Kidney glomerular epithelial cell (primary cell): ENCODE results near the gene ZNF182.
A peak's percentile ranks its signal among the peaks of the same experiment; 100 is the strongest.
"Not testable (repeated sequence)": the region's sequence is repeated elsewhere in the genome, so short reads cannot be mapped to it uniquely, and the experiment has no call there.

ENCODE experiments used
- DNase-seq: peaks from one replicate; lab custom pipeline; 2025; lab: John Stamatoyannopoulos, UW

The ZNF182 gene

DNA sequence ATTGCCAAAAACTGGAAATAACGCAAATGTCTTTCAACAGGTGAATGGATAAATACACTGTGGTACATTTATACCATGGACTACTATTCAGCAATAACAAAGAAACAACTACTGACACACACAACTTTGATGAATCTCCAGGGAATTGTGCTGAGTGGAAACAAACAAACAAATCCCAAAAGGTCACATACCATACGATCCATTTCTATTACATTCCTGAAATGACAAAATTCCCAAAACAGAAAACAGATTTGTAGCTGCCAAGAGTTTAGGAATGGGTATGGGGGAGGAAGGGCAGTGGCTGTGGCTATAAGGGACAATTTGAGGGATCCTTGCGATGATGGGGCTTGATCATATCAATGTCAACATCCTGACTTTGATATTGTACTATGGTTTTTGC lies 2.5 kb downstream of the ZNF182 start:
- no peak for DNase-seq

DNA sequence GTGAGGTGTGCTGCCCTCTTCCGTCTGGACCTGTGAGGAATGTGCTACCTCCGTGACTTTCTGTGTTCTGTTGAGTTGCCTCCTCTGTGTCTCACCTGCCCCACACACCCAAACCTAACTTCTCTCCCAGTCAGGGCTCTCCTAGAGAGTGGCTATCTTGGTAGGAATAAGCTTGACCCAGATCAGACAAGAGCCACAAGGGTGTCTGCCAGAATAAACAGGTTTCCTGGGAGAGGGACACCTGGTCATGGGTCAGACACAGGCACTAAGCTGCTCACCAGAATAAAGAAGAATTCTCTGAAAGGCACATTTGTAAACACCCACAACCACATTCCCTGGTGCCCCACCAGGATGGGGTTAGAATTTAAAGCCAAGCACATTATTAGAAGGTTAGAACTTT lies 11.1 kb downstream of the ZNF182 start:
- no peak for DNase-seq

DNA sequence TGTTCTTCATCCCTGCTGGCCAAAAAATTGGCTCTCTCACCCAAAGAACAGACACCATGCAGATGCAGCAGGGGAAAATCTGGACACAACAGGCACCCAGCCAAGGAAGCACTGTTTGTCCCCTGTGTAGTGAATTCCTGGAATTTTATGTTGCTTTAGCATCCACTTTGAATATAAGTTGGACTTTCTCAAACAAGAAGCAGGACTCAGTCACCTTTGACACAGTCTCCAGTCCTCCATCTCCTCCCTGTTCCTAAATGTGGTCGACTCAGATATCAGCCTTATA lies 11.8 kb downstream of the ZNF182 start:
- DNase-seq, result no peak

DNA sequence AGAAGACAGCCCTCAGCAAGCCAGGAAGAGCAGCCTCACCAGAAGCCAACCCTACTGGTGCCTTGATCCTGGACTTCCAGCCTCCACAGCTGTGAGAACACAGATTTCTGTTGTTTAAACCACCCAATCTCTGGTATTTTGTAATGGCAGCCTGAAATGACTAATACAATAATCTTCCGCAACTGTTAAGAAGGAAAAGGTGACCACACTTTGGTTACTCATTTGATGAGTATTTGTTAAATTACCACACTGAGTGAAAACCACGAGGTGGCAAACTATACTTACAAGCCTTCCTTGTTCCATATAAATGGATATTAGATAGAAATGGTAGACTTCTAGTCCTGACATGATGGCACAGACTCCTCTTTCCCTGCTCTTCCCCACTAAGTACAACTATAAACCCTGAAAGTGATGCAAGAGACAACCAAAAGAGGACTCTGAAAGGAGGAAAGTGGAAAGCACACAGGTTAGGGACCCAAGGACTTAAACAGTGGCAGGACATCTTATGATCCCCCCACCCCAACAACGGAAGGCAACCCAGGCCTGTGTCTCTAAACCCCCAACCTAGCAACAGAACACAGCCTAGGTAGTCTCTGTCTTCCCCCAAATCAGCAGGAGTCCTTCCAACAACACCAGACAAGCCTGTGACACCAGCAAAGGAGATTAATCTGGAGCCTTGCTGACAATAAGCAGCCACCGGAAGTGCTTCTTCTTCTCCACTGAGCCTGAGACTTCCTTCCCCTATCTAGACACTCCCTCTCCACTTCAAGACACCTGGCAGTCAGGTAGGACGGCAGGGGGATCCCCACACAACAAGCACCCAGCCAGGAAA lies 12.3 kb downstream of the ZNF182 start:
- peak; percentile 23 for DNase-seq

DNA sequence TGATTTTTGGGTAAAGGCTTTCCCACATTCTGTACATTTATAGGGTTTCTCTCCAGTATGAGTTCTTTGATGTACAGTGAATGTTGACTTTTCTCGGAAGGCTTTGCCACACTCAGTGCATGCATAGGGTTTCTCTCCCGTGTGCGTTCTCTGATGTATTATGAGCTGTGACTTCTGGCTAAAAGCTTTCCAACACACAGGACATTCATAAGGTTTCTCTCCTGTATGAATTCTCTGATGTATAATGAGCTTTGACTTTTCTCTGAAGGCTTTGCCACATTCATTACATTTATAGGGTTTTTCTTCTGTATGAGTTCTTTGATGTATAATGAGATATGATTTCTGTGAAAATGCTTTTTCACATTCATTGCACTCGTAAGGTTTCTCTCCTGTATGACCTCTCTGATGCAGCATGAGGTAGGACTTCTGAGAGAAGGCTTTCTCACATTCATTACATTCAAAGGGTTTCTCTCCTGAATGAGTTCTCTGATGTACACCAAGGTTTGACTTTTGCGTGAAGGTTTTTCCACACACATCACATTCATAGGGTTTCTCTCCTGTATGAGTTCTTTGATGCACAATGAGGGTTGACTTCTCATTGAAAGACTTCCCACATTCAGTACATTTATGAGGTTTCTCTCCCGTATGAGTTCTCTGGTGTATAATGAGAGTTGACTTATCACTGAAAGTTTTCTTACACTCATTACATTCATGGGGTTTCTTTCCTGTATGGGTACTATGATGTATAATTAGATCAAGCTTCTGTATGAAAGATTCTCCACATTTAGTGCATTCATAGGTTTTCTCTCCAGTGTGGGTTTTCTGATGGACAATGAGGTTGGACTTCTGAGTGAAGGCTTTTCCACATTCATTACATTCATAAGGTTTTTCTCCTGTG lies 27.3 kb downstream of the ZNF182 start:
- DNase-seq, result no peak

DNA sequence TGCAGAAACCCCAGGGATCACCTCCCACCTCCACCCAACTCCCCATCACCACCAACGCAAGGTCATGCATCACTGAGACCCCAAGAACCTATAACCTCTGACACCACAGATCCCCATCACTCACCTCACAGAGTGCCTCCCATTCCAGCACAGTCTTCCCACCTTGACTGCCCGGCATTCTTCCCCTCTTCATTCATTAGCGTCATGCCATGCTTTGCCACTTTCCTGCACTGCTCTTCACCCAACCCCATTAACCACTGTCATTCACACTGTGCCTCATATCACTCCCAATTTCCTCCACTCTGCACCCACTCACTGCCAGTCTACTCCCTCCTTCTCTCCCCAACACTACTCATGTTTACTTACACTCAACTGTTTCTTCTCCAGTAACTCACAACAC lies 30.6 kb downstream of the ZNF182 start:
- DNase-seq, result no peak

DNA sequence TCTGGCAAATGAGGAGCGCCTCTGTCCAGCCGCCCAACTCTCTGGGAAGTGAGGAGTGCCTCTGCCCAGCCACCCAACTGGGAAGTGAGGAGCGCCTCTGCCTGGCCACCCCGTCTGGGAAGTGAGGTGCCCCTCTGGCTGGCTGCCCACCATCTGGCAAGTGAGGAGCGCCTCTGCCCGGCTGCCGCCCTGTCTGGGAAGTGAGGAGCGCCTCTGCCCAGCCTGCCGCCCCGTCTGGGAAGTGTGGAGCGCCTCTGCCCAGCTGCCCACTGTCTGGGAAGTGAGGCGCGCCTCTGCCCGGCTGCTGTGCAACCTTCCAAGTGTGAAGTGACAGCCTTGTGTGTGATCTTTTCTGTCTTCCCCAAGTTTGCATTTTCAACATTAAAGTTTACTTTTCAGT lies 38.3 kb downstream of the ZNF182 start:
- not testable (repeated sequence) for DNase-seq

DNA sequence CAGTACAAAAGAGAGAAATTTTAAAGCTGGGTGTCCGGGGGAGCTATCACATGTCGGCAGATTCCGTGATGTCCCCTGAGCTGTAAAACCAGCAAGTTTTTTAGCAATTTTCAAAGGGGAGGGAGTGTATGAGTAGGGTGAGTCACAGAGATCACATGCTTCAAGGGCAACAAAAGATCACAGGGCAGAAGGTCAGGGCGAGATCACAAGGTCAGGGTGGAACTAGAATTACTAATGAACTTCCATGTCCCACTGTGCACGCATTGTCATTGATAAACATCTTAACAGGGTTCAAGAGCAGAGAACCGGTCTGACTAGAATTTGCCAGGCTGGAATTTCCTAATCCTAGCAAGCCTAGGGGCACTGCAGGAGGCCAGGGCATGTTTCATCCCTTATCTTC lies 42.0 kb downstream of the ZNF182 start:
- DNase-seq, result not testable (repeated sequence)

DNA sequence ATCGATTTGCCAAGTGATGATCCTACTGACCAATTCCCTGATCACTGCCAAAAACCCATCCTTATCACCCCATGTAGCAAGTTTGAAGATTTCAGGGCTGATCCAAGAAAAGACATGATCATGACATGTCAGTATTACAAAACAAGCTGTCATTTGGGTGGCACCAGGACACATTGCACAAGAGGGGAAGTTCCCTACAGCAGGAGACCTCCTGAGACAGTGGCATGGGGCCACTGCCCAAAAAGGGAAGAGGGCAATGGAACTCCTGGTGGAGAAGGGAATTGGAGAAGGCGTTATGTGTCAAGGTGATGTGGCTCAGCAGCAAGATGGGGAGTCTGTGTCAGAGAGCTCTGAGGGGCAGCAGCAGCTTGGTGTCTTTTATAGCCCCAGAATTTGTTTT lies 43.4 kb downstream of the ZNF182 start:
- DNase-seq, result no peak

DNA sequence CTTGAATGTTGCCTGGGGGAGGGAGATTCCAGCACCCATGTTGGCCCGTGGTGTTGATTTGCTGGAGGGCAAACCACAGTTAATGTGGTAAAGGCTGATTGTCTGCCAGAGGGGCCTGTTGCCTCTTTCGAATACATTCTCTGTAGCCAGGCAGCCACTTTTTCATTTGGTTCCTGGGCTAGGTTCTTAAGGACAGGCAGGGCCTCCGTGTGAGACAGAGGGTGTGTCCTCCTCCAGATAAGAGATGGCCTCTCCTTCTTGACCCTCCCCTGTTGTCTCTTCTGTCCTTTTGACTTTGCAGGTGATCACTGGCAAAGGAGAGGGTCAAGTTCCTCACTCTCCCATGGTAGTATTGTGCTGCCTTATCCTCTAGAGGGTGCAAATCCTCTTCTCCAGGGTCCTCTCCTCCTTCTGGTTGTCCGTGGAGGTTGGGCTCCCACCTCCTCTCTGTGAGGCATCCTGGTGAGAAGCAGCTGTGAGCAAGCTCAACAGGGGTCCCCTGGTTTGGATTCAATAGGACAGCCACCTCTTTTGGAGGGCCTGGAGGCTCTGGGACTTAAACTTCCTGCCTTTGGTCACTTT lies 44.9 kb downstream of the ZNF182 start:
- DNase-seq, result no peak

DNA sequence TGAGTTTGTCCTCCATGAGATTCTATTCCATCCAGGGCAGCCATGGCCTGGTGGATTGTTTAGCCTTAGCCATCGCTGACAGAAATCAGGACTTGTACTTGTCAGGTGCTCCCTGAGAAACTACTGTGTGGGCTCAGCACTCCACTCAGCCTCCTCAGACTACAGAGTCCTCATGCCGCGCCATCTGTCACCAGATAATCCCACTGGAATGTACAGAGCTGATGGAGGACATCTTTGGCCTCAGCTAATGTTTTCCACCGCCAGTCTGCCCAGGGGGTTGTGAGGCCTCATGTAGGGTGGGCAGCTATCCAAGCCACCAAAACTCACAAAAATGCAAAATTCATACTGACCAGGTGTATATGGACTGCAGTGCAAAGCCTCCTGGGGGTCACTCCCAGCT lies 45.6 kb downstream of the ZNF182 start:
- not testable (repeated sequence) for DNase-seq

DNA sequence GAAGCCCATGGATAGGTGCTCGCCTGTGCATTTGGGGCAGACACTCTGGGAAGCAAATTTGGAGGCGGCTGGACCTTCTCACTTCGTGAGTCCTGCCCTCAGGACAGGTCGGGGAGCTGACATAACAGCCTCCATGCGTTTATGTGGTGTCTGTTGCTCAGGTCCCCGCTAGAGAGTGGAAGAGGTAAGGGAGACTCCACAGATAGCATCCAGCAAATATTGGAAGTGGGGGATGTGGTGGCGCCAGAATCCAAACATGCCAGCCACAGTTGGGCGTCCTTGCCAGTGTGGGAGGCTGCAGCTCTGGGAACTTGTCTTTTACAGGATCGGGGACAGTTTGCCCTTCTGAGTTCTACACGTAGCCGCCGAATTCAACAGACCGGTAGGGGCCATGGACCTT lies 47.8 kb downstream of the ZNF182 start:
- DNase-seq, result no peak

DNA sequence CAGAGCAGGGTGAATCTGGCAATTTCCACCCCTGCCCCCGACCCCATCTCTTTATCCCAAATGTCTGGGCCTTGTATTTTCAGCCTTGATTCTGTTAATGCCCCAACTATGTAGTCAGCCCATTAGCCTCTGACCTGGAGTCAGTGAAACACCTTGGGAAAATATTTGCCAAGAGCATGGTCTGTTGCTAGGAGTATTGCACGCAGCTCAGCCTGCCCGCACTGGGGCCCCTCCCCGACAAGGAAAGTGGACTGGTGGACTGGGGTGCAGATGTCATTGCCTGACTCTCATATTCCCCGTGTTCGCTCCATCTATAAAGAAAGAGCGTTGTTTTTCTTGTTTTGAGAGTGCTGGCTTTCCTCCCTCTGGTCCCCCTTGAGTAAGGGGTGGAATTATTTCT lies 48.5 kb downstream of the ZNF182 start:
- not testable (repeated sequence) for DNase-seq

DNA sequence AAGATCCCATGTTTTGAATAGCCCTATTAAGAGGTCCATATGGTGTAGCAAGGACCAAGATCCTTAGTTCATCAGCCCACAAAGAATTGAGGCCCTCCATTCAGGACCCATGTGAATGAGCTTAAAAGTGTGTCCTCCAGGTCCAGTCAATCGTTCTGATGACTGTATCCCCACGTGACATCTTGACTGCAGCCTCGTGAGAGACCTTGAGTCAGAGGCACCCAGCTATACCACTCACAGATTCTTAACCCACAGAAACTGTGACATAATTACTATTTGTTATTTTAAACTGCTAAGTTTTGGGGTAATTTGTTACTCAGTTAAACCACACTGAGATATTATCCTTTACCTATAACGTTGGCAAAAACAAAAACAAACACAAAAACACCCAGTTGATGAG lies 62.4 kb downstream of the ZNF182 start:
- no peak for DNase-seq

DNA sequence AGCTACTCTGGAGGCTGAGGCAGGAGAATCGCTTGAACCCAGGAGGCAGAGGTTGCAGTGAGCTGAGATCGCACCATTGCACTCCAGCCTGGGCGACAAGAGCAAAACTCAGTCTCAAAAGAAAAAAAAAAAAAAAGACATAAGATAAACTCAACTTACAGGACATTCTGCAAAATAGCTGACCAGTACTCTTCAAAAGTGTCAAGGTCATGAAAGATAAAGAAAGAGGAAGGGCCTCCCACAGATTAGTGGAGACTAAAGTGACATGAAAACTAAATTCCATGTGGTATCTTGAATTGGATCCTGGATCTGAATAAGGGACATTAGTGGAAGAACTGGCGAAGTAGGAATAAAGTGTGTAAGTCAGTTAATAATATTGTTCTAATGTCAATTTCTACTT lies 63.3 kb downstream of the ZNF182 start:
- DNase-seq, result no peak

DNA sequence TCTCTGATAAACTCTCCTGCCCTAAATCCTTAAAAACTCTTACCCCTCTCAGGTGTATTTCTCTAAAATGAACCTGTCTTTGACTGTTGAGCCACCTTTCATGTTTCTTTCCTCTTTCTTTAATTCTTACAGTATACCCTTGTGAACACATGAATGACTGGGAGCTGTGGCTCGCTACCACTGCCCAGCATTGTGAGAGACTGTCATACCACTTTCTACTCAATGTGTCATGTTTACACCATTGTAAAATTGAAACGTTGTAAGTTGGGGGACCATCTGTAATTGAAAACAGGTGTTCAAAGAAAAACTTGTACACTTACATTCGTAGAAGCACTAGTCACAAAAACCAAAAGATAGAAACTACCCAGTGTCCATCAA lies 66.9 kb downstream of the ZNF182 start:
- DNase-seq, result no peak

DNA sequence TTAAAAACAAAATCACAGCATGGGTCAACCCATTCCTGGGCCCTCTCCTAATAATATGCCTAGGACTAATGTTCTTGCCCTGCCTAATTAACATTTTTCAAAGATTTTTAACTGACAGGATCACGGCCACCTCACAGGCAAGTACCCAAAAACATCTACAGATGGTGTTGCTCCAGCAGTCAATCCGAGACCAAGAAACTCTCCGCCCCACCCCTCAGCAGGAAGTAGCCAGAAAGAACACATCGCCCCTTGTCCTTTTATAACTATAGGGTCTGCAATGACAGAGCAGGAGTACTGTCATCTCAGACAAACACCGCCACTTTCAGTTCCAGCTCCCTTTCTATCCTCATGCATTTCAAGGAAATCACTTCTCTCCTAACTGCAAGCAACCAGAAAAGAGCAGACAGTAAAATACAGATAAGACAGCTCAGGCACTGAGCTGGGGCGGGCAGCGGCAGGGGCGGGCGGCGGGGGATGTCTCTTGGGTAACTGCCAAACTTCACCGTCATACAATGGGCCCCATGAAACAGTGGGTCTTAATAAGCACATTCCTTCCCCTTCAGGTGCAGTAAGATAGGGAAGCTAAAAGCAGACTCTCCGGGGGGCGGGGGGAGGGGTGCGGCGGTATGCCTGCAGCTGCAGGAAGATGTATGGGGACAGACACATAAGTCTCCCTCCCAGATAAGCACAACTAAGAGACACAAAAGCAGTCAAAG lies 67.4 kb downstream of the ZNF182 start:
- no peak for DNase-seq

DNA sequence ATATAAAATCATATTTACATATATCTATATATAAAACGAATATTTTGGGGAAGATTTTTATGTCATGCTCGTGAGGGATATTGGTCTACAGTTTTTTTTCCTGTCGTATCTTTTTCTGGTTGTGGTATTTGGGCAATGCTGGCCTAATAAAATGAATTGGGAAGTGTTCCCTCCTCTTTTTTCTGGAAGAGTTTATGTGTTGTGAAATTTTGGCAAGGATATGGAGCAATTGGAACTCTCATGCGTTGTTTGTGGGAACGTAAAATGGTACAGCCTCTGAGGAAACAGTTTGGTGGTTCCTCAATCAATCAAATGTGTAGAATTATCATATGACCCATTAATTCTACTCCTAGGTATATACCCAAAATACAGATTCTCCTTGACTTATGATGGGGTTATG lies 69.8 kb downstream of the ZNF182 start:
- DNase-seq, result no peak

DNA sequence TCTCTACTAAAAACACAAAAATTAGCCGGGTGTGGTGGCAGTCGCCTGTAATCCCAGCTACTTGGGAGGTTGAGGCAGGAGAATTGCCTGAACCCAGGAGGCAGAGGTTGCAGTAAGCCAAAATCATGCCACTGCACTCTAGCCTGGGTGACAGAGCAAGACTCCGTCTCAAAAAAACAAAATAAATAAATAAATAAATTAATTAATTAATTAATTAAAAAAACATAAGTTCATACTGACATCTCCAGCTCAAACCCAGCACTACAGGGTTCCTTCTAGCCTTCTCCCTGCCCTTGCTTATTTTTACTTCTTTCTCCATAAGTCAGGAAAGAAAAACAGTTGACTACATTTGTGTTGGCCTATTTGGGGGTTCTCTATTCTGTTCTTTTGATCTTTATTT lies 71.8 kb downstream of the ZNF182 start:
- DNase-seq, result not testable (repeated sequence)

DNA sequence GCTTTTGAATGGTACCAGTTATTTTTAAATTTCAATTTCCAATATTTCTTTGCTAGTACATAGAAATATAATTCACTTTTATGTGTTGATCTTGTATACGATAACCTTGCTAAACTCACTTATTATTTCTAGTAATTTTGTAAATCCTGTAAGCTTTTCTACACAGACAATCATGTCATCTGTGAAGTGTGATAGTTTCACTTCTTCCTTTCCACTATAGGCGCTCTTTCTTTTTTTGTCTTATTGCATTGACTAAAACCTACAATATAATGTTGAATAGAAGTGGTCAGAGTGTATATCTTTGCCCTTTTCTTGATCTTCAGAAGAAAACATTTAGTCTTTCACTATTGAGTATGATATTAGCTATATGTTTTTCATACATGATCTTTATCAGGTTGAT lies 76.6 kb downstream of the ZNF182 start:
- no peak for DNase-seq
